Measurements from ENCODE around the gene ISYNA1. TPM values are rescaled to one million over a fixed set of nuclear protein-coding genes. Genes with fewer than 3 reads are reported as not detected.

The ISYNA1 gene
- total and polyA plus RNA-seq, 10 of the 15 experiments (the other 5 are each of a cell fraction or from before 2014, with no cell fraction given): 1.9 to 37.0 (median 9.1) TPM

DNA sequence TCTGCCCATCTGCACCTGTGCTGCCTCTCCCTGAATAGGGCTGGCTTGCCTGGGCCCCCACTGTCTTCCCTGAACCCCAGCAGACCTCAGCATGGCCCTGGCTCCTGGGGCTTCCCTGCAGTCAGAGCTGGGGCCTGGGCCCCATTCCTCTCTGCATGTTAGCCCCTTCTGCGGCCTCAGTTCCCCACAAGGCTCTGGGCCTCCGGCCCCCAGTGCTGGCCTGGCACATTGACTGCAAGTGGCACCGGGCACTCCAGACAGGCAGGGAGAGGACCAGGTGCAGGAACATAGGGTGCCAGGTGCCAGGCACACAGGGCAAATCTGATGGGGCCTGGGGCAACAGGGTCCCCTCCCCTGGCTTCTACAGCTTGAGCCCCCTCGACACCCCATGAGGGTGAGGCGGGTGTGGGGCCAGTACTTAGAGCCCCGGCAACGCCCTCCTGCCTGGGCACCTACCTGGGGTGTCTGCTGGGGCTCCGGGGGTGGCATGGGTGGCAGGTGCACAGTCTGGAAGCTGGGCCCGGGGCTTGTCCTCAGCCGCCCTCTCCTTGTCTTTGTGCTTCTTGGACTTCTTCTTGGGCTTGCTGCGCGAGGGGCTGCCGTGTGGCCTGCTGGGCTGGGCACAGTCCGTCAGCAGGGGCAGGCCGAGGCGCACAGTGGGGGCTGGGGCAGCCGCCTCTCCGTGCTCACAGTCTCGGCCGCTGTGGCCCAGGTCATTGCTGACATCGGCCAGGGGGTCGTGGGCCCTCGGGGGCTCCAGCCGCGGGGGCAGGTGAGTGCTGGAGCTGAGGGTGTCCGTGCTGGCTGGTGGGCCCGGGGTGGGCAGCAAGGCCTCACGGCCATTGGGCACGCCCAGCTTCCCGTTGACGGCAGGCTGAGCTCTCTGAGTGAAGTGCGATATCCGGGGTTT lies 12.3 kb upstream of the ISYNA1 start:
- Histone ChIP-seq H3K4me3 (no peak overlapping the region), H3K4me2 (ENCODE audit: control insufficient read depth, insufficient read depth) (no peak overlapping the region), H3K27me3 (replicated peaks in 1 of 2; ENCODE audit: control insufficient read depth in 2 of 2, insufficient read depth in 2 of 2, low read length in 1 of 2) (no peaks in the 10 kb centered on the region), H3K27ac (ENCODE audit: control insufficient read depth, insufficient read depth) (no peak overlapping the region), H4K20me1 (ENCODE audit: control insufficient read depth, insufficient read depth) (no peaks in the 10 kb centered on the region), H3K4me1 (ENCODE audit: control insufficient read depth, insufficient read depth, low read length) (no peaks in the 10 kb centered on the region), H3K9me3 (replicated peaks; ENCODE audit: control insufficient read depth, insufficient read depth, low read length) (no peaks in the 10 kb centered on the region), H3K36me3 (ENCODE audit: control insufficient read depth in 2 of 2, insufficient read depth in 2 of 2, low read length in 1 of 2) (peaks cover 17 to 39% of the 10 kb centered on the region in 2 experiments; a peak in 3 of 4 replicates), H3K79me2 (ENCODE audit: control insufficient read depth, insufficient read depth, low read length) (no peaks in the 10 kb centered on the region), H2AFZ (ENCODE audit: control insufficient read depth, low read depth, low read length) (no peak overlapping the region), H3K9ac (ENCODE audit: control insufficient read depth, insufficient read depth, low read length) (no peak overlapping the region)
- intact Hi-C loops (cut with micrococcal nuclease; ENCODE audit: unreplicated experiment): loop anchor here (10.0 kb wide), 1 partner anchor 395 kb away; no protein-coding TSS in a partner anchor
- ChIA-PET POLR2A (no interaction called here), CTCF (interaction anchor here (0.6 to 2.4 kb wide), 14 partner anchors 8 to 397 kb away, joined by 3 to 12 read pairs (median 4); partner anchors contain the start of gene REX1BD), RAD21 (ENCODE audit: unreplicated experiment) (interaction anchor here (1.0 to 1.9 kb wide), 4 partner anchors 11 to 226 kb away, joined by 3 to 6 read pairs (median 4); no protein-coding TSS in a partner anchor), SMC1A (ENCODE audit: uncharacterized antibody, unreplicated experiment) (interaction anchor here (0.7 to 2.0 kb wide), 3 partner anchors 14 to 106 kb away, joined by 3 to 4 read pairs (median 4); no protein-coding TSS in a partner anchor)
- BruUV-seq (replicated peaks): no TSS peak
- FAIRE-seq (no peak), ATAC-seq (no peak), DNase-seq (ENCODE audit: low read depth, low spot score) (no peak)
- no peak for TF ChIP-seq FOXM1 (IDR thresholded peaks at IDR 0.05; ENCODE audit: low read depth, low read length)
- no peak for TF ChIP-seq IKZF2 (IDR thresholded peaks at IDR 0.05)
- TF ChIP-seq, protein P1, sequence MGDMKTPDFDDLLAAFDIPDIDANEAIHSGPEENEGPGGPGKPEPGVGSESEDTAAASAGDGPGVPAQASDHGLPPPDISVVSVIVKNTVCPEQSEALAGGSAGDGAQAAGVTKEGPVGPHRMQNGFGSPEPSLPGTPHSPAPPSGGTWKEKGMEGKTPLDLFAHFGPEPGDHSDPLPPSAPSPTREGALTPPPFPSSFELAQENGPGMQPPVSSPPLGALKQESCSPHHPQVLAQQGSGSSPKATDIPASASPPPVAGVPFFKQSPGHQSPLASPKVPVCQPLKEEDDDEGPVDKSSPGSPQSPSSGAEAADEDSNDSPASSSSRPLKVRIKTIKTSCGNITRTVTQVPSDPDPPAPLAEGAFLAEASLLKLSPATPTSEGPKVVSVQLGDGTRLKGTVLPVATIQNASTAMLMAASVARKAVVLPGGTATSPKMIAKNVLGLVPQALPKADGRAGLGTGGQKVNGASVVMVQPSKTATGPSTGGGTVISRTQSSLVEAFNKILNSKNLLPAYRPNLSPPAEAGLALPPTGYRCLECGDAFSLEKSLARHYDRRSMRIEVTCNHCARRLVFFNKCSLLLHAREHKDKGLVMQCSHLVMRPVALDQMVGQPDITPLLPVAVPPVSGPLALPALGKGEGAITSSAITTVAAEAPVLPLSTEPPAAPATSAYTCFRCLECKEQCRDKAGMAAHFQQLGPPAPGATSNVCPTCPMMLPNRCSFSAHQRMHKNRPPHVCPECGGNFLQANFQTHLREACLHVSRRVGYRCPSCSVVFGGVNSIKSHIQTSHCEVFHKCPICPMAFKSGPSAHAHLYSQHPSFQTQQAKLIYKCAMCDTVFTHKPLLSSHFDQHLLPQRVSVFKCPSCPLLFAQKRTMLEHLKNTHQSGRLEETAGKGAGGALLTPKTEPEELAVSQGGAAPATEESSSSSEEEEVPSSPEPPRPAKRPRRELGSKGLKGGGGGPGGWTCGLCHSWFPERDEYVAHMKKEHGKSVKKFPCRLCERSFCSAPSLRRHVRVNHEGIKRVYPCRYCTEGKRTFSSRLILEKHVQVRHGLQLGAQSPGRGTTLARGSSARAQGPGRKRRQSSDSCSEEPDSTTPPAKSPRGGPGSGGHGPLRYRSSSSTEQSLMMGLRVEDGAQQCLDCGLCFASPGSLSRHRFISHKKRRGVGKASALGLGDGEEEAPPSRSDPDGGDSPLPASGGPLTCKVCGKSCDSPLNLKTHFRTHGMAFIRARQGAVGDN (IDR thresholded peaks at IDR 0.05): no peak
- TF ChIP-seq NFIC (IDR thresholded peaks at IDR 0.05; ENCODE audit: low read depth, low read length): no peak
- TF ChIP-seq CHD2 (IDR thresholded peaks at IDR 0.05; ENCODE audit: borderline replicate concordance, low read depth, low read length): no peak
- no peak for TF ChIP-seq KDM1A (IDR thresholded peaks at IDR 0.05; ENCODE audit: borderline replicate concordance)
- TF ChIP-seq STAT3 (IDR thresholded peaks at IDR 0.05; ENCODE audit: low read depth, low read length): no peak
- TF ChIP-seq, protein P2, sequence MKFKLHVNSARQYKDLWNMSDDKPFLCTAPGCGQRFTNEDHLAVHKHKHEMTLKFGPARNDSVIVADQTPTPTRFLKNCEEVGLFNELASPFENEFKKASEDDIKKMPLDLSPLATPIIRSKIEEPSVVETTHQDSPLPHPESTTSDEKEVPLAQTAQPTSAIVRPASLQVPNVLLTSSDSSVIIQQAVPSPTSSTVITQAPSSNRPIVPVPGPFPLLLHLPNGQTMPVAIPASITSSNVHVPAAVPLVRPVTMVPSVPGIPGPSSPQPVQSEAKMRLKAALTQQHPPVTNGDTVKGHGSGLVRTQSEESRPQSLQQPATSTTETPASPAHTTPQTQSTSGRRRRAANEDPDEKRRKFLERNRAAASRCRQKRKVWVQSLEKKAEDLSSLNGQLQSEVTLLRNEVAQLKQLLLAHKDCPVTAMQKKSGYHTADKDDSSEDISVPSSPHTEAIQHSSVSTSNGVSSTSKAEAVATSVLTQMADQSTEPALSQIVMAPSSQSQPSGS (IDR thresholded peaks at IDR 0.05; ENCODE audit: low read length): no peak
- 73% methylated on average over 33 of the region's 33 CpGs for WGBS (ENCODE audit: insufficient coverage, insufficient replicate concordance, low lambda C conversion rate, missing lambda C conversion rate)
- in situ Hi-C loops (cut with MboI): loop anchor here (10.0 to 25.0 kb wide), 2 partner anchors 225 to 412 kb away; no protein-coding TSS in a partner anchor
